T-helper 1 cell treated with Interleukin-12 subunit alpha and Interleukin-12 subunit beta and Interleukin-4 antibody, amounts not matched to agents 30 μg/mL and 1 μg/mL, for 36 hours (primary cell): ENCODE data around the gene NKD1.

Source experiments
- H3K27ac Mint-ChIP-seq: one replicate; pipeline ENCODE4 v1.8.0; 2021; ENCODE audit warnings: mild to moderate bottlenecking, mixed read lengths
- H3K27me3 Mint-ChIP-seq: one replicate; pipeline ENCODE4 v1.8.0; 2021; ENCODE audit warnings: low read depth, mixed read lengths
- H3K36me3 Mint-ChIP-seq: one replicate; pipeline ENCODE4 v1.8.0; 2021; ENCODE audit warnings: low read depth, mixed read lengths
- H3K4me1 Mint-ChIP-seq: one replicate; pipeline ENCODE4 v1.8.0; 2021; ENCODE audit warnings: low read depth, mixed read lengths
- H3K4me3 Mint-ChIP-seq: one replicate; pipeline ENCODE4 v1.8.0; 2021; ENCODE audit warnings: mild to moderate bottlenecking, moderate library complexity, mixed read lengths
- H3K9me3 Mint-ChIP-seq: one replicate; pipeline ENCODE4 v1.8.0; 2021; ENCODE audit warnings: mixed read lengths

NKD1 gene

DNA sequence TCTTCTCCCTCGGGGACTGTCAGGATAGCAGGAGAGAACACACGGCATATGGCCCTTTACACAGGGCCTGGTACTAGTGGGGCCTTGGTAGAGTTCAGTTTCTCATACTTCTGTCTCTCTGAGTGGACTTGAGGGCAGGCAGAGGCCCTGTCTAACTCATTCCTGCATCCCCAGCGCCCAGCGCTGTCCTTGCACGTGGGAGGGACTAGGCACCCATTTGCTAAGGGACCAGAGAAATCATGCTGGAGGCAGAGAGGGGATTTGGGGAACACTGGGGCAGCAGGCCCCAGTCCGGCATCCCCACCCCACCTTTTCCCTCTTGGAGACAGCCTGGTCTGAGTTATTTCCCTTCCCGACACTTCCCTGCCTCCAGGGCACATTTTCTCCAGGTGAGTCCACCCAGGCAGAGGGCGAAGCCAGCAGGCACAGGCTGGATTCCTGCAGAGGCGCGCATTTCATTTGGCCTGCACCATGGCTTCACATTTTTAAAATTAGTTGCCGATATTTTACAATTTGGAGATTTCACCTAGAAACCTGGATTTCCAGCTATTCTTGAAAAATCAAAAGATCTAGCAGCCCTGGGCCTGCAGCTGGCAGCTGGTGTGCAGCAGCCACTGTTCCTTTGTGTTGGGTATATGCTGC lies 9.7 kb upstream of the NKD1 start:
- no peaks in the 10 kb centered on the region for H3K36me3 Mint-ChIP-seq
- H3K4me3 Mint-ChIP-seq: no peak overlapping the region
- peaks cover 24% of the 10 kb centered on the region for H3K27me3 Mint-ChIP-seq
- H3K9me3 Mint-ChIP-seq: peaks cover 10% of the 10 kb centered on the region
- H3K27ac Mint-ChIP-seq: no peak overlapping the region
- H3K4me1 Mint-ChIP-seq: no peaks in the 10 kb centered on the region

GRCh38 chr16:50539053-50539695 lies 9.0 kb upstream of the NKD1 start:
- Mint-ChIP-seq H3K27me3 (peaks cover 30% of the 10 kb centered on the region), H3K4me1 (no peaks in the 10 kb centered on the region), H3K4me3 (no peak overlapping the region), H3K9me3 (peaks cover 16% of the 10 kb centered on the region), H3K27ac (no peak overlapping the region), H3K36me3 (peaks cover 5% of the 10 kb centered on the region)

- Mint-ChIP-seq H3K27me3 (peaks cover 39% of the 10 kb centered on the region), H3K36me3 (peaks cover 5% of the 10 kb centered on the region), H3K9me3 (peaks cover 20% of the 10 kb centered on the region), H3K27ac (no peak overlapping the region), H3K4me1 (no peaks in the 10 kb centered on the region), H3K4me3 (no peak overlapping the region)
Observed at GRCh38 chr16:50539822-50540710, 8.1 kb upstream of the NKD1 start.

GRCh38 chr16:50540711-50541007 lies 7.5 kb upstream of the NKD1 start:
- H3K27ac Mint-ChIP-seq: no peak overlapping the region
- peaks cover 45% of the 10 kb centered on the region for H3K27me3 Mint-ChIP-seq
- no peaks in the 10 kb centered on the region for H3K4me1 Mint-ChIP-seq
- peaks cover 20% of the 10 kb centered on the region for H3K9me3 Mint-ChIP-seq
- peaks cover 5% of the 10 kb centered on the region for H3K36me3 Mint-ChIP-seq
- H3K4me3 Mint-ChIP-seq: no peak overlapping the region

GRCh38 chr16:50542703-50543102 lies 5.5 kb upstream of the NKD1 start:
- peaks cover 5% of the 10 kb centered on the region for H3K36me3 Mint-ChIP-seq
- H3K4me3 Mint-ChIP-seq: no peak overlapping the region
- no peak overlapping the region for H3K27ac Mint-ChIP-seq
- peaks cover 58% of the 10 kb centered on the region for H3K27me3 Mint-ChIP-seq
- peaks cover 20% of the 10 kb centered on the region for H3K9me3 Mint-ChIP-seq
- peaks cover 5% of the 10 kb centered on the region for H3K4me1 Mint-ChIP-seq

DNA sequence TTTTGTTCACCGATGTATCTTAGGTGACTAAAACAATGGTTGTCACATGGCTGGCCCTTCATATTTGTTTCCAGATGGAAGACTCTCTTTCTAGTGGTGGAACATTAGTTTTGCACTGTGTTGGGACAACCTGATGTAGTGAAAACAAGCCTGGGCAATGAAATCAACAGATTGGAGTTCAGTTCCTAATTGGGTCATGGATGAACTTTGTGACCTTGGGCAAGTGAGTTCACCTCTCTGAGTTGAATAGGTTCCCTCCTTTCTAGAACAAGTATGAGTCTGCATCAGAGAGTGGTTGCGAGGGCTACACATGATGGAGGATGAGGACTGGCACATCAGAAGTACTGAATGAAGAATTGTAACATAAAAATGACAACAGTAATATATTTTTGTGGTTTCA lies 2.1 kb upstream of the NKD1 start:
- H3K27ac Mint-ChIP-seq: no peak overlapping the region
- peaks cover 8% of the 10 kb centered on the region for H3K4me1 Mint-ChIP-seq
- H3K27me3 Mint-ChIP-seq: peaks cover 78% of the 10 kb centered on the region
- peaks cover 5% of the 10 kb centered on the region for H3K36me3 Mint-ChIP-seq
- peaks cover 20% of the 10 kb centered on the region for H3K9me3 Mint-ChIP-seq
- H3K4me3 Mint-ChIP-seq: no peak overlapping the region

DNA sequence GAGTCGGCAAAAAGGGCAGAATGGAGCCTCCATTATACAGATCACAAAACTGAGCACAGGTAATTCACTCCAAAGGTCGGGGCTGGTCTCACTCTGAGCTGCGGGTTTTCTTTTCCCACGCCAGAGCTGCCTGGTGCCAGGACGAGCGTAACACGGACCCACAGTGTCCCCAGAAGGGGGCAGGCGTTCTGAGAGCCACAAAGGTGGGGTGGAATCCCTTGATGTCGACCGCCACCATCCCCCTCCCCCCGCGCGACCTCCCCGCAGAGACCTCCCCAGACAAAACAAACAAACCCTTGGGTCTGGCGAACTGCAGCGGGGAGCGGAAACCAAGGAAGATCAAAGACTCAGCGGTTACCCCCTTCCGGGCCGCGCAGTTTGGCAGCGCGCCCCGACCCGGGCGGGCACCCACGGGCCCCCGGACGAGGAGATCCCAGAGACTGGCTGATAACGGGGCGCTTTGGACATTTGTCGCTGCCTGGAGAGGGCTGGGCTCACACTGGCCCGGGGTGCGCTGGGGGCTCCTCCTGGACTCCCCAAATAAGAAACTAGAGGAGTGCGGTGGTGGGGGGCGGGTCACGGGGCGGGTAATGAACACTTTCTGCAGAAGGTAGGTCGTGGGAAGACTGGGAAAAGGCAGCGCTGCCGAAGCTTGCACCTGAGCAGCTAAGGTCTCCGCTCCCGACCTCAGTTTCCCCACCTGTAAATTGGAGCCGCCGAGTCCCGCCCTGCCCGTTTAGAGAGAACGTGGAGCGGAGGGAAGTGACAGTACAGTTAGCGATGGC lies 664 bp upstream of the NKD1 start:
- Mint-ChIP-seq H3K4me1 (peaks cover 8% of the 10 kb centered on the region), H3K27me3 (peaks cover 75% of the 10 kb centered on the region), H3K4me3 (peak overlapping the region; percentile 87), H3K9me3 (peaks cover 20% of the 10 kb centered on the region), H3K27ac (peak overlapping the region; percentile 78), H3K36me3 (peaks cover 5% of the 10 kb centered on the region)

GRCh38 chr16:50548909-50549560 lies 839 bp downstream of the NKD1 start:
- peaks cover 67% of the 10 kb centered on the region for H3K27me3 Mint-ChIP-seq
- H3K4me1 Mint-ChIP-seq: peaks cover 8% of the 10 kb centered on the region
- H3K9me3 Mint-ChIP-seq: peaks cover 5% of the 10 kb centered on the region
- peaks cover under 1% of the 10 kb centered on the region for H3K36me3 Mint-ChIP-seq
- H3K27ac Mint-ChIP-seq: no peak overlapping the region
- H3K4me3 Mint-ChIP-seq: peak overlapping the region; percentile 72

DNA sequence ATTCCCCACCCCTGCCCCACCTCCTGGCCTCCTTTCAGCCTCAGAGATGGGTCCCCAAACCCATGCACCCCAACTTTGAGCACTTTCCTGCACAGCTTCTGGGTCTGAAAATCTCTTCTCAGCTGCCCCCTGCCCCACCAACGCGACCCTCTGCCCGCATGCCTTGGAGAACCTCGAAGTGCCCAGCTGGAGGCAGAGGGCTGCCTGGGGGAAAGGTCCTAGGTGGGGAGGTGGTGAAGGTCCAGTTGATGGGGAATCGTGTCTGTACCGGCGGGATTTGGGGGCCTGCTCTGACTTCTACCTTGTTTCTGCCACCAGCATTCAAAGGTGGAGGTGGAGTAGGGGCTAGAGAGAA lies 1.3 kb downstream of the NKD1 start:
- Mint-ChIP-seq H3K27me3 (peaks cover 62% of the 10 kb centered on the region), H3K4me1 (peaks cover 8% of the 10 kb centered on the region), H3K9me3 (peaks cover under 1% of the 10 kb centered on the region), H3K27ac (no peak overlapping the region), H3K36me3 (no peaks in the 10 kb centered on the region), H3K4me3 (peak overlapping the region; percentile 36)

DNA sequence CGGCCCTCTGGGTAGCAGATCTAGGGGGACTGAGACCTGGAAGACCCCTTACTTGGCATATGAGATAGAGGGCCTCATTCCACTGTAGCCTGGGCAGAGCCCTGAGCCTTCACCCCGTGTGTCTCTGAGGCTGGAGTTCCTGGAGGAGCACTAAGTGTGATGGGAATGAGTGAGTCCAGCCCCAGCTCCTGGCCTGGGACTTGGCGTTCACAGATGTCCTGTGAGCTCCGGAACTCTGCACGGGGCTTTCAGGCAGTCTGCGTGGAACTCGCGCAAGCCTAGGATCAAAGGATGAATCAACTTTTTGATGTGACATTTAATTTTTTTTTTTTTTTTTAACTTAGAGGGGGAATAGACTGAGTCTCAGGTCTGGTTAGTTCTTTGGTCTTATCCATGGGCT lies 1.8 kb downstream of the NKD1 start:
- H3K4me1 Mint-ChIP-seq: peaks cover 8% of the 10 kb centered on the region
- no peak overlapping the region for H3K4me3 Mint-ChIP-seq
- H3K27ac Mint-ChIP-seq: no peak overlapping the region
- no peaks in the 10 kb centered on the region for H3K36me3 Mint-ChIP-seq
- no peaks in the 10 kb centered on the region for H3K9me3 Mint-ChIP-seq
- peaks cover 57% of the 10 kb centered on the region for H3K27me3 Mint-ChIP-seq

DNA sequence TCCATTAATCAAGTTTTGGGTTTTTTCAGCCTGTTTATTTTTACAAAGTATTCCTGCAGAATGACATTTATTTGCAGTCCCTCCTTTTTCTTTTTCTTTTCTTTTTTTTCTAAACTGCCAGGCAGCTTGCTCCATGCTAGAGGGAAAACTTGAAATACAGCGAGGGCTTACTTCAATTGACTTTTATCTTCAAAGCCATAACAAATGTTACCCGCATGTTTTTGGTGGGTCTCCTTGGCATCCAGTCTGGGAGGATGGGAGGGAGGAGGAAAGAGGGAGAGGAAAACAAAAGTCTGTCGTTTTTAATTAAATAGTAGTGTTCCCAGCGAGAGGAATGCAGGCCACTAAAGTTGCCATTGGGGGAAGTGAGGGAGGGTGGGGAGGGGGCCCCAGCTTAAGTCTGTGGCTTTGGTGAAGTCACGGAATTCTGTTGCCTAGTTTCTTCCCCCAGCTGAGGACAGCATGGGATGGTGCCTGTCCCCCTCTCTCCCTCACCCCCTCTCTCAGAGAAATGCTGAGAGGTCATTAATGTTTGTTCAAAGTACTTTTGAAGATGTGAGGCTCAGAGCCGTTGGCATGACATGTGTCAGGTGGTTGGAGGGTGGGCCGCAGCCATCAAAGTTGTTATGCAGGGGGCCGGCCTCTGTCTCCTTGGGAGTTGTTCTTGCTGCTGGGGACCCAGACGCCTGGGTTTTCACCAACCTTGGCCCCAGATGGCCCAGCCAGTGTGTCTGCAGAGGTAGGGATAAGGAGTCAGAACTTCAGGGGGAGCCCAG lies 2.9 kb downstream of the NKD1 start:
- Mint-ChIP-seq H3K27me3 (peaks cover 47% of the 10 kb centered on the region), H3K9me3 (no peaks in the 10 kb centered on the region), H3K27ac (no peak overlapping the region), H3K4me3 (no peak overlapping the region), H3K4me1 (peaks cover 8% of the 10 kb centered on the region), H3K36me3 (no peaks in the 10 kb centered on the region)

- Mint-ChIP-seq H3K27me3 (peaks cover 38% of the 10 kb centered on the region), H3K4me1 (peaks cover 4% of the 10 kb centered on the region), H3K4me3 (no peak overlapping the region), H3K9me3 (no peaks in the 10 kb centered on the region), H3K36me3 (peaks cover 2% of the 10 kb centered on the region), H3K27ac (no peak overlapping the region)
Observed at GRCh38 chr16:50552476-50553101, 4.4 kb downstream of the NKD1 start.

DNA sequence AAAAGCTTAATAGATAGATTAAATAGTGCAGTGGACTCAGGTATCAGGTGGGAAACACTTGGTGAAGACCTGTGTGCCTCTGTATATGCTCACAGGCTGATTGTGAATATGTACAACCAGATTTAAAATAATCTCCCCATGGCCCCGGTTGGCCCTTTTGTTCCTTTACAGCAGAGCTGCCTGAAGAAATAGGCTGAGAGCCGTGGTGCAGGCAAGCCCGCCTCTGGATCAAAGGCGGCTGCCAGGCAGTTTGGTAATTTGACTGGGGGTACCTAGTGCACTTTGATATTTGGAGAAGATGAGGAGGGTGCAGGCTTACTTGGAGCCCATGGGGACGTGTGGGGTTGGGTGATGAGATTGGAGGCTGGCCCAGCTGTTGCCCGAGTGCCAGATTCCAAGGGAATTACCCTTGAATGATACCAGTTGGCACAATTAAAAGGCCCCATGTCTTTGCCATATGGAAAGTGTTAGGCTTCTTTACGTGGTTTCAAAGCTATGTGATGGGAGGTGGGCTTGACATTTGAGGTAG lies 5.0 kb downstream of the NKD1 start:
- Mint-ChIP-seq H3K27ac (no peak overlapping the region), H3K4me1 (peaks cover 4% of the 10 kb centered on the region), H3K27me3 (peaks cover 38% of the 10 kb centered on the region), H3K9me3 (no peaks in the 10 kb centered on the region), H3K36me3 (peaks cover 2% of the 10 kb centered on the region), H3K4me3 (no peak overlapping the region)
